ENCODE results near the gene RCE1. TPM values are rescaled to one million over a fixed set of nuclear protein-coding genes. Genes with fewer than 3 reads are reported as not detected.
A peak's percentile ranks its signal among the peaks of the same experiment; 100 is the strongest.

The RCE1 gene
- total and polyA plus RNA-seq, 2 donors from 2014 or later, result 13.8 to 22.3 TPM

DNA sequence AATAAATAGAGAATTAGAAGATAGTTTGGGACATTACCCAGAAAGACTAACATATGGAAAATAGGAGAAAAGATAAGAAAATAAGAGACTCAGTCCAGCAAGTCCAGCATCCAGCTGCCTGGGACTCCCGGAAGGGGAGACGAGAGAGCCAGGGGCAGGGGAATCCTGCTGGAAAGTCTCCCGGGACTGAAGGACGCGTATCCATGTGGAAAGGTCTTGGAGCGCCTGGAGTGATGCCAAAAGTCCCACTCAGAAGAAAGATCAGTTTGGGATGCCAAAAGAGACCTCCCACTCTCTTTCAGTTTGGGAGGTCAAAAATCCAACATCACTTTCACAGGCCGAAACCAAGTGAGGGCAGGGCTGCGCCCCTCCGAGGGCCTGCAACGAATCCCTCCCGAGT is 44.3 kb downstream of the RCE1 start:
- intact Hi-C loops (cut with DNase I), result no loop called here
- FAIRE-seq, result no peak
- TF ChIP-seq, protein P1, sequence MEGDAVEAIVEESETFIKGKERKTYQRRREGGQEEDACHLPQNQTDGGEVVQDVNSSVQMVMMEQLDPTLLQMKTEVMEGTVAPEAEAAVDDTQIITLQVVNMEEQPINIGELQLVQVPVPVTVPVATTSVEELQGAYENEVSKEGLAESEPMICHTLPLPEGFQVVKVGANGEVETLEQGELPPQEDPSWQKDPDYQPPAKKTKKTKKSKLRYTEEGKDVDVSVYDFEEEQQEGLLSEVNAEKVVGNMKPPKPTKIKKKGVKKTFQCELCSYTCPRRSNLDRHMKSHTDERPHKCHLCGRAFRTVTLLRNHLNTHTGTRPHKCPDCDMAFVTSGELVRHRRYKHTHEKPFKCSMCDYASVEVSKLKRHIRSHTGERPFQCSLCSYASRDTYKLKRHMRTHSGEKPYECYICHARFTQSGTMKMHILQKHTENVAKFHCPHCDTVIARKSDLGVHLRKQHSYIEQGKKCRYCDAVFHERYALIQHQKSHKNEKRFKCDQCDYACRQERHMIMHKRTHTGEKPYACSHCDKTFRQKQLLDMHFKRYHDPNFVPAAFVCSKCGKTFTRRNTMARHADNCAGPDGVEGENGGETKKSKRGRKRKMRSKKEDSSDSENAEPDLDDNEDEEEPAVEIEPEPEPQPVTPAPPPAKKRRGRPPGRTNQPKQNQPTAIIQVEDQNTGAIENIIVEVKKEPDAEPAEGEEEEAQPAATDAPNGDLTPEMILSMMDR (IDR thresholded peaks at IDR 0.05; ENCODE audit: borderline replicate concordance, extremely low read depth, insufficient read depth), result no peak

DNA sequence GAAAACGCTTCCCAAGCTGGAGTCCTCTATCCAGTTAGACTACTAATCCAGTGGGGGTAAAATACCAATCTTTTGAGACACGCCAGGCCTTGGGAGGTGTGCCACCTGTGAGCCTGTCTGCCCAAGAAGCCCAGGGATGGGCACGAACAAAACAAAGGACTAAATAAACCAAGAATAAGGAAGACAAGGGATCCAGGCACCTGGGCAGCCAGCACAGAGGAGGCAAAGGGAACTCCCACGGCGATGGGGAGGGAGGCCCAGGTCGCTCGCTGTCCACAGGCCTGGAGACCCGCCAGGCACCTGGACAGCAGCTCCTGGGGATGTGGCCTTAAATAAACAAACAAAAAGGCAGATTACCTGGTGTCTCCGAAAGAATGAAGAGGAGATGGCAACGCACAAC is 45.0 kb downstream of the RCE1 start:
- Histone ChIP-seq H3K27me3 (ENCODE audit: control insufficient read depth, insufficient read depth, low read length) (no peaks in the 10 kb centered on the region), H3K4me3 (ENCODE audit: low read length in 3 of 3) (no peak overlapping the region), H3K36me3 (ENCODE audit: control insufficient read depth in 2 of 3, insufficient read depth in 3 of 3, low read length in 3 of 3) (no peaks in the 10 kb centered on the region), H3K4me1 (ENCODE audit: control insufficient read depth in 2 of 3, insufficient read depth in 2 of 3, low read depth in 1 of 3, low read length in 3 of 3) (peaks cover 0 to 3% (median 0%) of the 10 kb centered on the region in 3 donors), H3K9ac (ENCODE audit: low read length in 3 of 3) (no peak overlapping the region), H3K9me3 (ENCODE audit: control insufficient read depth in 2 of 3, insufficient read depth in 1 of 3, low read length in 3 of 3) (no peaks in the 10 kb centered on the region), H3K27ac (ENCODE audit: low read depth in 2 of 2, low read length in 2 of 2) (no peak overlapping the region)
- DNase-seq, result no peak
- intact Hi-C loops (cut with DNase I), result no loop called here
- TF ChIP-seq, protein P1 (IDR thresholded peaks at IDR 0.05; ENCODE audit: borderline replicate concordance, extremely low read depth, insufficient read depth), result no peak
- no peak for FAIRE-seq

More for the DNA sequence above, 44.3 kb downstream of the RCE1 start:
- DNase-seq, result no peak
- H3K4me1 ChIP-seq (ENCODE audit: control insufficient read depth in 2 of 3, insufficient read depth in 2 of 3, low read depth in 1 of 3, low read length in 3 of 3), result peaks cover 0 to 3% (median 0%) of the 10 kb centered on the region in 3 donors
- no peak overlapping the region for H3K4me3 ChIP-seq (ENCODE audit: low read length in 3 of 3)
- H3K27ac ChIP-seq (ENCODE audit: low read depth in 2 of 2, low read length in 2 of 2), result no peak overlapping the region
- H3K27me3 ChIP-seq (ENCODE audit: control insufficient read depth, insufficient read depth, low read length), result no peaks in the 10 kb centered on the region
- no peaks in the 10 kb centered on the region for H3K36me3 ChIP-seq (ENCODE audit: control insufficient read depth in 2 of 3, insufficient read depth in 3 of 3, low read length in 3 of 3)
- no peak overlapping the region for H3K9ac ChIP-seq (ENCODE audit: low read length in 3 of 3)
- no peaks in the 10 kb centered on the region for H3K9me3 ChIP-seq (ENCODE audit: control insufficient read depth in 2 of 3, insufficient read depth in 1 of 3, low read length in 3 of 3)

DNA sequence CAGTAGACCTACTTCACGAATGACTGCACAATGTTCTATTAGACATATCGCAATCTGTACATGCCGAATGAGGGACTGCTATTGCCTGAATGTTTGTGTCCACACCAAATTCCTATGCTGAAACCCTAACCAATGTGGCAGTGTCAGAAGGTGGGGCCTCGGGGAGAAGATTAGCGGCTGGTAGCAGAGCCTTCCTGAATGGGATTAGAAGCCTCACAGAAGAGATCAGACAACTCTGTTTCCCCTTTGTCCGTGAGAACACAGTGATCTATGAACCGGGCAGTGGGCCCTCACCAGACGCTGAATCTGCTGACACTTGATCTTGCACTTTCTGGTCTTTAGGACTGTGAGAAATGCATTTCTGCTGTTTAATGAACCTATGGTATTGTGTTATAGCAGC is 46.7 kb downstream of the RCE1 start:
- FAIRE-seq, result no peak
- Histone ChIP-seq H3K9me3 (ENCODE audit: control insufficient read depth in 2 of 3, insufficient read depth in 1 of 3, low read length in 3 of 3) (no peaks in the 10 kb centered on the region), H3K9ac (ENCODE audit: low read length in 3 of 3) (no peak overlapping the region), H3K27me3 (ENCODE audit: control insufficient read depth, insufficient read depth, low read length) (no peaks in the 10 kb centered on the region), H3K4me3 (ENCODE audit: low read length in 3 of 3) (no peak overlapping the region), H3K27ac (ENCODE audit: low read depth in 2 of 2, low read length in 2 of 2) (no peak overlapping the region), H3K4me1 (ENCODE audit: control insufficient read depth in 2 of 3, insufficient read depth in 2 of 3, low read depth in 1 of 3, low read length in 3 of 3) (peaks cover 0 to 3% (median 0%) of the 10 kb centered on the region in 3 donors), H3K36me3 (ENCODE audit: control insufficient read depth in 2 of 3, insufficient read depth in 3 of 3, low read length in 3 of 3) (no peaks in the 10 kb centered on the region)
- TF ChIP-seq, protein P1 (IDR thresholded peaks at IDR 0.05; ENCODE audit: borderline replicate concordance, extremely low read depth, insufficient read depth), result no peak
- intact Hi-C loops (cut with DNase I), result no loop called here
- peak in 3 of 5 donors; percentile 48 to 74 (median 63) for DNase-seq
